ENCODE data around the gene NHS.

- TF ChIP-seq, protein P1, sequence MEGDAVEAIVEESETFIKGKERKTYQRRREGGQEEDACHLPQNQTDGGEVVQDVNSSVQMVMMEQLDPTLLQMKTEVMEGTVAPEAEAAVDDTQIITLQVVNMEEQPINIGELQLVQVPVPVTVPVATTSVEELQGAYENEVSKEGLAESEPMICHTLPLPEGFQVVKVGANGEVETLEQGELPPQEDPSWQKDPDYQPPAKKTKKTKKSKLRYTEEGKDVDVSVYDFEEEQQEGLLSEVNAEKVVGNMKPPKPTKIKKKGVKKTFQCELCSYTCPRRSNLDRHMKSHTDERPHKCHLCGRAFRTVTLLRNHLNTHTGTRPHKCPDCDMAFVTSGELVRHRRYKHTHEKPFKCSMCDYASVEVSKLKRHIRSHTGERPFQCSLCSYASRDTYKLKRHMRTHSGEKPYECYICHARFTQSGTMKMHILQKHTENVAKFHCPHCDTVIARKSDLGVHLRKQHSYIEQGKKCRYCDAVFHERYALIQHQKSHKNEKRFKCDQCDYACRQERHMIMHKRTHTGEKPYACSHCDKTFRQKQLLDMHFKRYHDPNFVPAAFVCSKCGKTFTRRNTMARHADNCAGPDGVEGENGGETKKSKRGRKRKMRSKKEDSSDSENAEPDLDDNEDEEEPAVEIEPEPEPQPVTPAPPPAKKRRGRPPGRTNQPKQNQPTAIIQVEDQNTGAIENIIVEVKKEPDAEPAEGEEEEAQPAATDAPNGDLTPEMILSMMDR (IDR thresholded peaks at IDR 0.05): no peak
- no peak for TF ChIP-seq POLR2A (IDR thresholded peaks at IDR 0.05)
Observed at GRCh38 chrX:17622331-17622730, 247.3 kb downstream of the NHS start.

Data from body of pancreas (tissue), 4 donors.